HUES6 (cell line): ENCODE data around the gene CKB.

Experiments
- H3K27ac ChIP-seq: 2 replicates; pipeline ENCODE4 v1.7.0; 2013; ENCODE audit warnings: low read depth, mild to moderate bottlenecking, low read length, inconsistent platforms
- H3K27me3 ChIP-seq: 2 replicates; pipeline ENCODE4 v1.6.1; 2013; ENCODE audit warnings: low read length; ENCODE audit not compliant: control insufficient read depth, insufficient read depth
- H3K36me3 ChIP-seq: 2 replicates; pipeline ENCODE4 v1.6.1; 2013; ENCODE audit warnings: low read length; ENCODE audit not compliant: control insufficient read depth, insufficient read depth
- H3K4me1 ChIP-seq: 2 replicates; pipeline ENCODE4 v1.6.1; 2013; ENCODE audit warnings: low read length; ENCODE audit not compliant: control insufficient read depth, insufficient read depth
- H3K4me3 ChIP-seq: 2 replicates; pipeline ENCODE4 v1.5.1; 2013; ENCODE audit warnings: low read depth, low read length
- H3K9ac ChIP-seq: one replicate; pipeline ENCODE4 v1.6.1; 2013; ENCODE audit warnings: mild to moderate bottlenecking, low read length
- H3K9me3 ChIP-seq: 2 replicates; pipeline ENCODE4 v1.6.1; 2013; ENCODE audit warnings: low read depth, low read length; ENCODE audit not compliant: control insufficient read depth, insufficient read depth

The CKB gene

GRCh38 chr14:103522649-103523574 lies at the start of gene CKB:
Gene CKB, minus strand, starts transcription at chr14:103522830. Its CDS starts 337 bp downstream, at chr14:103522493.
- peak within 1 kb of the TSS; percentile 68 for H3K4me3 ChIP-seq
- peaks cover 18% of the 10 kb centered on the region for H3K36me3 ChIP-seq
- H3K27ac ChIP-seq = peak within 1 kb of the TSS; percentile 34; the same call in 1 of the 2 replicates
- no peaks in the 10 kb centered on the region for H3K9me3 ChIP-seq
- peaks cover 28% of the 10 kb centered on the region for H3K4me1 ChIP-seq
- peaks cover 22% of the 10 kb centered on the region for H3K27me3 ChIP-seq
- peak within 1 kb of the TSS; percentile 80 for H3K9ac ChIP-seq

GRCh38 chr14:103569408-103569807 lies 46.8 kb upstream of the CKB start:
- Histone ChIP-seq H3K4me1 (peaks cover 16% of the 10 kb centered on the region), H3K36me3 (peaks cover 19% of the 10 kb centered on the region), H3K4me3 (peak overlapping the region; percentile 21; the same call in 1 of the 2 replicates), H3K27ac (peak overlapping the region; percentile 70; the same call in 1 of the 2 replicates), H3K9me3 (no peaks in the 10 kb centered on the region), H3K9ac (peak overlapping the region; percentile 59), H3K27me3 (no peaks in the 10 kb centered on the region)

- peak overlapping the region; percentile 21; the same call in 1 of the 2 replicates for H3K4me3 ChIP-seq
- H3K36me3 ChIP-seq = peaks cover 14% of the 10 kb centered on the region
- no peaks in the 10 kb centered on the region for H3K27me3 ChIP-seq
- H3K9ac ChIP-seq = peak overlapping the region; percentile 59
- peak overlapping the region; percentile 70; the same call in 1 of the 2 replicates for H3K27ac ChIP-seq
- H3K9me3 ChIP-seq = no peaks in the 10 kb centered on the region
- H3K4me1 ChIP-seq = peaks cover 16% of the 10 kb centered on the region
Observed at GRCh38 chr14:103568952-103569351, 46.3 kb upstream of the CKB start.

GRCh38 chr14:103563844-103564505 lies 41.3 kb upstream of the CKB start:
- H3K9ac ChIP-seq = no peak overlapping the region
- peak overlapping the region; percentile 92 for H3K4me3 ChIP-seq
- H3K4me1 ChIP-seq = peaks cover 17% of the 10 kb centered on the region
- peaks cover 19% of the 10 kb centered on the region for H3K36me3 ChIP-seq
- H3K27me3 ChIP-seq = no peaks in the 10 kb centered on the region
- no peaks in the 10 kb centered on the region for H3K9me3 ChIP-seq
- H3K27ac ChIP-seq = no peak overlapping the region

GRCh38 chr14:103563226-103563620 lies 40.6 kb upstream of the CKB start:
- Histone ChIP-seq H3K36me3 (peaks cover 27% of the 10 kb centered on the region), H3K27me3 (no peaks in the 10 kb centered on the region), H3K4me1 (peaks cover 14% of the 10 kb centered on the region), H3K27ac (peak overlapping the region; percentile 90; the same call in 1 of the 2 replicates), H3K9ac (peak overlapping the region; percentile 90), H3K4me3 (peak overlapping the region; percentile 92), H3K9me3 (no peaks in the 10 kb centered on the region)

- H3K4me1 ChIP-seq = peaks cover 9% of the 10 kb centered on the region; the same call in 1 of the 2 replicates
- H3K27ac ChIP-seq = peak within 1 kb of the TSS; percentile 90
- no peaks in the 10 kb centered on the region for H3K9me3 ChIP-seq
- H3K36me3 ChIP-seq = peaks cover 30% of the 10 kb centered on the region
- peak within 1 kb of the TSS; percentile 92 for H3K4me3 ChIP-seq
- H3K27me3 ChIP-seq = no peaks in the 10 kb centered on the region
- H3K9ac ChIP-seq = peak within 1 kb of the TSS; percentile 90
Observed at GRCh38 chr14:103562429-103563225, 40.0 kb upstream of the CKB start, which contains the start of the genes BAG5 and COA8. Gene BAG5, minus strand, starts transcription at chr14:103562657. Its CDS starts 1,493 bp downstream, at chr14:103561164. Gene COA8, plus strand, starts transcription at chr14:103562960. Its CDS starts 42 bp downstream, at chr14:103563002.

- Histone ChIP-seq H3K4me1 (peaks cover 7% of the 10 kb centered on the region; the same call in 1 of the 2 replicates), H3K9me3 (no peaks in the 10 kb centered on the region), H3K36me3 (peaks cover 30% of the 10 kb centered on the region), H3K9ac (peak overlapping the region; percentile 90), H3K4me3 (peak overlapping the region; percentile 92), H3K27ac (peak overlapping the region; percentile 90), H3K27me3 (no peaks in the 10 kb centered on the region)
Observed at GRCh38 chr14:103562179-103562428, 39.5 kb upstream of the CKB start.

- no peaks in the 10 kb centered on the region for H3K27me3 ChIP-seq
- peaks cover 30% of the 10 kb centered on the region for H3K36me3 ChIP-seq
- peak overlapping the region; percentile 90 for H3K9ac ChIP-seq
- H3K27ac ChIP-seq = peak overlapping the region; percentile 90
- peak overlapping the region; percentile 92 for H3K4me3 ChIP-seq
- peaks cover 7% of the 10 kb centered on the region; the same call in 1 of the 2 replicates for H3K4me1 ChIP-seq
- no peaks in the 10 kb centered on the region for H3K9me3 ChIP-seq
Observed at GRCh38 chr14:103561381-103562178, 39.0 kb upstream of the CKB start.

GRCh38 chr14:103560691-103561090 lies 38.1 kb upstream of the CKB start:
- Histone ChIP-seq H3K9me3 (no peaks in the 10 kb centered on the region), H3K9ac (no peak overlapping the region), H3K27ac (no peak overlapping the region), H3K27me3 (no peaks in the 10 kb centered on the region), H3K4me3 (peak overlapping the region; percentile 92), H3K4me1 (peaks cover 7% of the 10 kb centered on the region; the same call in 1 of the 2 replicates), H3K36me3 (peaks cover 30% of the 10 kb centered on the region)

GRCh38 chr14:103559766-103560165 lies 37.1 kb upstream of the CKB start:
- Histone ChIP-seq H3K27ac (no peak overlapping the region), H3K4me1 (peaks cover 7% of the 10 kb centered on the region; the same call in 1 of the 2 replicates), H3K9me3 (no peaks in the 10 kb centered on the region), H3K27me3 (no peaks in the 10 kb centered on the region), H3K4me3 (no peak overlapping the region), H3K36me3 (peaks cover 30% of the 10 kb centered on the region), H3K9ac (no peak overlapping the region)
